ENCODE measurements around the gene CXXC5. TPM values are rescaled to one million over a fixed set of nuclear protein-coding genes. Genes with fewer than 3 reads are reported as not detected.

CXXC5 gene
- total and polyA plus RNA-seq, 9 of the 15 experiments (the other 6 are each of a cell fraction or from before 2014, with no cell fraction given), result 1.9 to 123 (median 45.8) TPM

DNA sequence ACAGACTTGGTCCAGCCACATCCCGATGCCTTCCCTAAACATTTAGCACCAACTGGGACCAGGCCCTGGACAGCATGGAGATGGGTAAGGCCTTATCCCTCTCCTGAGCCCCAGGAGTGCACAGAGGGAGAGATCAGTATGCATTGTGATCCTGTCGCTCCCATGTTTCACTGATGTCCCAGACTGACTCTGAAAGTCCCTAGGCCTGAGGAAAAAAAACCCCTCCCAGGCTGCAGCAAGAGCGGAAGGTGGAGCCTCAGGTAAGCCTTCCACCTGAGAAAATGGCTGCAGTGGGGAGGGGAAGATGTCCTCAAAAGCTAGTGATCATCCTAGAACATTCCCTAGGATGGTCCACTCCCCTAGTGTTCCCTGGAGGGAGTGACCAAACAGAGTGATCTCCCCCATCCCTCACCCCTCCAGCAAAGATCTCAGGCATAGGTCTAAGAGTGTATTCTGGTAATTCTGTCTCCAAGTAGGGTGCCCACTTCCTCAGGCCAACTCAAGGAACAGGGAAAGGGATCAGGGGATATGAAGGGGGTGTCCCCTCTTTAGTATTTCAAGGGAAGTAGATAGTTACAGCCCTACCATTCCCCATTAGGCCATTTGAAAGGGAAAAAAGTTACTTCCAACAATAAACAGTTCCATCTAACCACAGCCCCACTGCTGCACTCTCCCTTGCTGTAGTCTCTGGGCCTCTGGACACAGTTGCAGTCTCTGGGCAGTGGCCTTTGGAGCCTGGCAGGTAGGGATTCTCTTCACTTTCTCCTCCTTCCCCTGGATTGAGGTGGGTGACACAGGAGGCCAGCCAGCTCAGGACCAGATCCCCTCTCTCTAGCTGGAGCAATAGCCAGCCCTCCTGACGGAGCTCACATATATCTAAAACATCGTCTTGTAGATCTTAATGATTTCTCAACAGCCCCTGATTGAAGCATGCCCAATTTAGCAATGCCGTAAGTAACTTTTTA is 6.8 kb upstream of the CXXC5 start:
- Histone ChIP-seq H3K36me3 (ENCODE audit: control insufficient read depth, insufficient read depth, low read length) (no peaks in the 10 kb centered on the region), H3K79me2 (ENCODE audit: control insufficient read depth, insufficient read depth, low read length) (peaks cover 12% of the 10 kb centered on the region; the same call in 2 of the 3 replicates), H3K4me2 (ENCODE audit: insufficient read depth, low read length) (no peak overlapping the region), H3K4me3 (no peak overlapping the region), H3K4me1 (replicated peaks in 1 of 2; ENCODE audit: control insufficient read depth in 2 of 2, insufficient read depth in 2 of 2, low read length in 2 of 2) (peaks cover 41 to 50% of the 10 kb centered on the region in 2 experiments), H3K9me3 (replicated peaks; ENCODE audit: control insufficient read depth, insufficient read depth, low read depth, low read length) (no peaks in the 10 kb centered on the region), H2AFZ (ENCODE audit: low read depth, low read length) (no peak overlapping the region), H3K9ac (ENCODE audit: insufficient read depth in 1 of 2, low read depth in 2 of 2, low read length in 2 of 2) (no peak overlapping the region), H4K20me1 (replicated peaks; ENCODE audit: control insufficient read depth, insufficient read depth, low read length) (no peaks in the 10 kb centered on the region), H3K27me3 (ENCODE audit: control insufficient read depth in 2 of 2, insufficient read depth in 2 of 2, low read length in 2 of 2) (no peaks in the 10 kb centered on the region), H3K27ac (ENCODE audit: extremely low read depth, low read depth, low read length) (no peak overlapping the region), H3K9me1 (ENCODE audit: control insufficient read depth, insufficient read depth, low read length) (no peaks in the 10 kb centered on the region)
- no peak for TF ChIP-seq GTF2F1 (IDR thresholded peaks at IDR 0.05; ENCODE audit: low read depth, low read length)
- TF ChIP-seq, protein P1, sequence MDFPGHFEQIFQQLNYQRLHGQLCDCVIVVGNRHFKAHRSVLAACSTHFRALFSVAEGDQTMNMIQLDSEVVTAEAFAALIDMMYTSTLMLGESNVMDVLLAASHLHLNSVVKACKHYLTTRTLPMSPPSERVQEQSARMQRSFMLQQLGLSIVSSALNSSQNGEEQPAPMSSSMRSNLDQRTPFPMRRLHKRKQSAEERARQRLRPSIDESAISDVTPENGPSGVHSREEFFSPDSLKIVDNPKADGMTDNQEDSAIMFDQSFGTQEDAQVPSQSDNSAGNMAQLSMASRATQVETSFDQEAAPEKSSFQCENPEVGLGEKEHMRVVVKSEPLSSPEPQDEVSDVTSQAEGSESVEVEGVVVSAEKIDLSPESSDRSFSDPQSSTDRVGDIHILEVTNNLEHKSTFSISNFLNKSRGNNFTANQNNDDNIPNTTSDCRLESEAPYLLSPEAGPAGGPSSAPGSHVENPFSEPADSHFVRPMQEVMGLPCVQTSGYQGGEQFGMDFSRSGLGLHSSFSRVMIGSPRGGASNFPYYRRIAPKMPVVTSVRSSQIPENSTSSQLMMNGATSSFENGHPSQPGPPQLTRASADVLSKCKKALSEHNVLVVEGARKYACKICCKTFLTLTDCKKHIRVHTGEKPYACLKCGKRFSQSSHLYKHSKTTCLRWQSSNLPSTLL (IDR thresholded peaks at IDR 0.05), result no peak
- TF ChIP-seq ZNF316 (IDR thresholded peaks at IDR 0.05), result no peak
- no peak for TF ChIP-seq KDM5B (IDR thresholded peaks at IDR 0.05; ENCODE audit: insufficient replicate concordance, low read depth, low read length)
- TF ChIP-seq, protein P2, sequence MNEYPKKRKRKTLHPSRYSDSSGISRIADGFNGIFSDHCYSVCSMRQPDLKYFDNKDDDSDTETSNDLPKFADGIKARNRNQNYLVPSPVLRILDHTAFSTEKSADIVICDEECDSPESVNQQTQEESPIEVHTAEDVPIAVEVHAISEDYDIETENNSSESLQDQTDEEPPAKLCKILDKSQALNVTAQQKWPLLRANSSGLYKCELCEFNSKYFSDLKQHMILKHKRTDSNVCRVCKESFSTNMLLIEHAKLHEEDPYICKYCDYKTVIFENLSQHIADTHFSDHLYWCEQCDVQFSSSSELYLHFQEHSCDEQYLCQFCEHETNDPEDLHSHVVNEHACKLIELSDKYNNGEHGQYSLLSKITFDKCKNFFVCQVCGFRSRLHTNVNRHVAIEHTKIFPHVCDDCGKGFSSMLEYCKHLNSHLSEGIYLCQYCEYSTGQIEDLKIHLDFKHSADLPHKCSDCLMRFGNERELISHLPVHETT (CRISPR knock-in tag; conservative IDR thresholded peaks at IDR 0.05 in 1 of 2, IDR thresholded peaks at IDR 0.05 in 1 of 2), result no peak
- no peak for TF ChIP-seq KLF16 (IDR thresholded peaks at IDR 0.05)
- TF ChIP-seq, protein P3, sequence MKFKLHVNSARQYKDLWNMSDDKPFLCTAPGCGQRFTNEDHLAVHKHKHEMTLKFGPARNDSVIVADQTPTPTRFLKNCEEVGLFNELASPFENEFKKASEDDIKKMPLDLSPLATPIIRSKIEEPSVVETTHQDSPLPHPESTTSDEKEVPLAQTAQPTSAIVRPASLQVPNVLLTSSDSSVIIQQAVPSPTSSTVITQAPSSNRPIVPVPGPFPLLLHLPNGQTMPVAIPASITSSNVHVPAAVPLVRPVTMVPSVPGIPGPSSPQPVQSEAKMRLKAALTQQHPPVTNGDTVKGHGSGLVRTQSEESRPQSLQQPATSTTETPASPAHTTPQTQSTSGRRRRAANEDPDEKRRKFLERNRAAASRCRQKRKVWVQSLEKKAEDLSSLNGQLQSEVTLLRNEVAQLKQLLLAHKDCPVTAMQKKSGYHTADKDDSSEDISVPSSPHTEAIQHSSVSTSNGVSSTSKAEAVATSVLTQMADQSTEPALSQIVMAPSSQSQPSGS (CRISPR knock-in tag; IDR thresholded peaks at IDR 0.05), result no peak
- TF ChIP-seq POLR2AphosphoS2 (IDR thresholded peaks at IDR 0.05; ENCODE audit: low read length), result no peak
- TF ChIP-seq, protein P4, sequence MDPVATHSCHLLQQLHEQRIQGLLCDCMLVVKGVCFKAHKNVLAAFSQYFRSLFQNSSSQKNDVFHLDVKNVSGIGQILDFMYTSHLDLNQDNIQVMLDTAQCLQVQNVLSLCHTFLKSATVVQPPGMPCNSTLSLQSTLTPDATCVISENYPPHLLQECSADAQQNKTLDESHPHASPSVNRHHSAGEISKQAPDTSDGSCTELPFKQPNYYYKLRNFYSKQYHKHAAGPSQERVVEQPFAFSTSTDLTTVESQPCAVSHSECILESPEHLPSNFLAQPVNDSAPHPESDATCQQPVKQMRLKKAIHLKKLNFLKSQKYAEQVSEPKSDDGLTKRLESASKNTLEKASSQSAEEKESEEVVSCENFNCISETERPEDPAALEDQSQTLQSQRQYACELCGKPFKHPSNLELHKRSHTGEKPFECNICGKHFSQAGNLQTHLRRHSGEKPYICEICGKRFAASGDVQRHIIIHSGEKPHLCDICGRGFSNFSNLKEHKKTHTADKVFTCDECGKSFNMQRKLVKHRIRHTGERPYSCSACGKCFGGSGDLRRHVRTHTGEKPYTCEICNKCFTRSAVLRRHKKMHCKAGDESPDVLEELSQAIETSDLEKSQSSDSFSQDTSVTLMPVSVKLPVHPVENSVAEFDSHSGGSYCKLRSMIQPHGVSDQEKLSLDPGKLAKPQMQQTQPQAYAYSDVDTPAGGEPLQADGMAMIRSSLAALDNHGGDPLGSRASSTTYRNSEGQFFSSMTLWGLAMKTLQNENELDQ (CRISPR knock-in tag; IDR thresholded peaks at IDR 0.05; ENCODE audit: borderline replicate concordance), result no peak
- in situ Hi-C loops (cut with MboI) (no loop called here), intact Hi-C loops (cut with micrococcal nuclease) (no loop called here)
- WGBS (ENCODE audit: insufficient coverage, low coverage, missing lambda C conversion rate), result 87% methylated on average over 6 of the region's 6 CpGs
- ChIA-PET POLR2A (interaction anchor here (0.6 to 1.1 kb wide), 2 partner anchors 10 to 542 kb away, joined by 3 read pairs; no protein-coding TSS in a partner anchor), CTCF (ENCODE audit: low intra/inter-chr PET ratio) (interaction anchor here (0.6 kb wide), 1 partner anchor 390 kb away, joined by 4 read pairs; no protein-coding TSS in a partner anchor)
- BruUV-seq (replicated peaks), result no TSS peak
- FAIRE-seq, result no peak
- DNase-seq (ENCODE audit: extremely low read depth in 1 of 4, low spot score in 3 of 4), result no peak
- no peak for ATAC-seq

Measured in K562 (cell line).